NCI-H524 (cell line): ENCODE results near the gene AGR2.

Experiments
- DNase-seq, 2 experiments: peaks; one replicate each; lab custom pipeline; 2025; lab: John Stamatoyannopoulos, UW

The AGR2 gene

DNA sequence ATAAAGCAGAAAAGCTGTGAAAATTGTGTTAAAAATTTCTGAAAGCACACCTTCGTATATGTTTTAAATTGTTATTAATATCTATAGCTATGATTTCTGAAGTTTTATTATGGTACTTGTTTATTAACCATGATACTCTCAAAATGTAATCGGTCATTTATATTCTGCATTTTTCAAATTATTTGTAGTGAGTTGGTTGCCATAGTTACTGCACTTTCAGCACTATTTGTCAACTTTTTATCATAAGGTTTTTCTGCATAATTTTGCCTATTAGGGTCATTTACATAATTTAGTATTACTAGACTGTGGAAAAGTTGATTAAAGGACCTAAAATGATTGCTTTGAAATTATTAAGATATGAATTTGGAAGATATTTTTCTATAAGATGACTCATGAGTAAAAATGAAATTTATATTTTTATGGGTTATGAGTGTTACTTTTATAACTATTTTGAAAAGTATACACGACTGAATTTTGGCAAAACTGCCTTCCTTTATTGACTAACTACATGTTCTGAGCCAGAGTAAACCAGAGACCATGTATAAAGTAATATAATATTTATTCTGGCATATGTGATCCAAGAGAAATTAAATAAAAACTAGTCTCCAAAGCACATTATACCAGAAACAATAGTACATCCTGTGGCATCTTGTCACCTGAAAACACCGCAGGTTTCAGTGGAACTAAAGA is 7.9 kb upstream of the AGR2 start:
- DNase-seq: no peak

DNA sequence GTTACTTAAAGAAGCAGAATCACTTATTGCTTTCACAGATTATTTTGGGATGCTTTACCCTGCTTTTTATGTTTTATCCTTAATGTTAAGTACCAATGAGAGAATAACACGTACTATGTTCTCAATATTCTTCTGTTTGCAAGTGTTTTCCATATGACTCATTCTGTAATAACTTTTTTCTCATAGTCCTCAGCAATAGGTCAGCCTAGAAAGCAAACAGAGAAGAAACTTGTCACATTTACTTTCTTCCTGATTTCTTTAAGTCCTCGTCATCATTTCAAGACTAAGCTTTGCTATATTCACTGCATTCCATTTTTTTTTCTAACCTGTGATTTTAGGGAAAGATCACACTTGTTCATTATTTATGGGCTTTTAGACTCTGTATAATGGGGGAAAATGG is 6.8 kb upstream of the AGR2 start:
- DNase-seq: no peak

DNA sequence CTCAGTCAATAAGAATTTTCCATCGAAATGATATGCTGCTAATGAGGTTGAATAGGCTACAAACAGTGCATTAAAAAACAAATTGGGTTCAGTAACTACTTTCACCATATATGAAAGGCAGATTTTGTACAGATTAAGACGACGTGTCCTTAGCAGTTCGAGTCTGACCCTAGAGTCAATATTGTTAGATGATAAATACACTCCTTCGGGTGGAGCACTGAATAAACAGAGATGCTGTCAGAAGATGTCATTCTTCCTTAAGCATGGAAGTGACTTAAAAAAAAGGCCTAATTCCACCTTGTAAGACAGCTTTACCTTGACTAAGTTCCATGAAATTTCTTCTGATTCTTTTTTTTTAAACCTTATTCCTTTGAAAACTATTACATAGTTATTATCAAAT is 5.8 kb upstream of the AGR2 start:
- no peak for DNase-seq

DNA sequence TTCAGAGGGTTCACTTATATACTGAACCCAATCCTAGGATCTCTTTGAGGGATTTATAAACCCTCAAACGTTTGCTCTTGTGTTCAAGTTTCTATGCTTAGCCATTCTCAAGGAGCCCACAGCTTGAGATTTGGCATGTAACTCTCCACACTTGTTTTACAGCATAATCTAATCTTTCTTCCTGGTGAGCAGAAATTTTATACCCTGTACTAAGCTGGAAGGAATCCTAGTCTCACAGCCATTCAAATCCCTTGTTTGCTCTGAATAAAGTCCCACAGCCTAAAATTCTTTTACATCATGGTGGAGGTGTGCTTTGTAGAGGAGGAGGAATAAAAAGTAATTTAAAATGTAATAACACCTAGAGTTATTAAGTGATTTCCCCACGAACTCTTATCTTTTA is 5.3 kb upstream of the AGR2 start:
- DNase-seq: no peak

DNA sequence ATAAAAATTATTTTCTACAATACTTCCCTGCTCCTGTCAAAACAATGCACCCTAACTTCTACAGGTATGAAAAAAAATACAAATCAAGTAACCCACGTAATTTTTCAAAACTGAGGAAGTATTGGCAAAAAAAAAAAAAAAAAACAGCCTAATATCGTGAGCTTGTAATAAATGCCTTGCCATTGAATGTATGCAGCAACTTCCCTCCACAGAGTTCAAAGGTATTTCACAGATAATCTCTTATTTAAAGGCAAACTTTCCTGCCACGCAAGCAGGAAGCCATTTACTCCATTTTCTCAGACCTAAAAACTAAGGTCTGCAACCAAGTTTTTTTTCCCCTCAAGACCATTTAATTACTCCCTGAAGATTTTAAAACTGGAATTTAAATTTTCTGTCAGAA is 642 bp upstream of the AGR2 start:
- no peak for DNase-seq

DNA sequence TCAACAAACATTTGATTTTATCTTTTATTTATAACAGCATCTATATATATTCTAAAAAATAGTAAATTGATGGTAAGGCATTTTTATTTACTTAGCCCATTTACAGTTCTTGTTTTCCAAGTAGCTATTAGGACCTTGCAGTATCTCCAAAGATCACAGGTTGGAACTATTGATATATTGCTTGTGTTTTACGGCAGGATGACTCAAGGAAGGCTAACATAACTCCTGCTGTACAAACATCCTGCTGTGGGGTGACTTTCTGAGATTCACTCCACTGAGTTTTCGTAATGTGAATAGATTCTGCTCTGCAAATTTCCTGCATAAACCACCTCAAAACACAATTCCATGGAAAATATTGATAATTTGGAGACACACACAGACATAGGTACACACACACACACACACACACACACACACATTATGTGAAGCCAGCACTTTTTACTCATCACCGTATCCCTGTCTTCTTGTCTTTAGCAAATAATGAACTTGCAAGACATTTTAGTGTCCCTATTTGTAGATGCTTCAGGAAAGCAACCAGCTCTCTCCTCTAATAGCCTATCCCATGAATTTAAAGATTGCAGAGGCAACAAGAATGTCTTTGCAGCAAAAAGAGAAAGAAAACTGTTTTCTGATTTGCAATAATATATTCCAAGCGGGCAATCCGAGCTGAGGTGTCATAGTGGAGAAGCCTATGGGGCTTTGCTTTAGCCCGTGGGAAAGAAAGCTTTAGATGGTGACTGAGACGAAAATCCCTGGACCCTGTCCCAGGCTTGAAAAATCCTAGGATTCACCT is 722 bp downstream of the AGR2 start:
- DNase-seq: no peak

DNA sequence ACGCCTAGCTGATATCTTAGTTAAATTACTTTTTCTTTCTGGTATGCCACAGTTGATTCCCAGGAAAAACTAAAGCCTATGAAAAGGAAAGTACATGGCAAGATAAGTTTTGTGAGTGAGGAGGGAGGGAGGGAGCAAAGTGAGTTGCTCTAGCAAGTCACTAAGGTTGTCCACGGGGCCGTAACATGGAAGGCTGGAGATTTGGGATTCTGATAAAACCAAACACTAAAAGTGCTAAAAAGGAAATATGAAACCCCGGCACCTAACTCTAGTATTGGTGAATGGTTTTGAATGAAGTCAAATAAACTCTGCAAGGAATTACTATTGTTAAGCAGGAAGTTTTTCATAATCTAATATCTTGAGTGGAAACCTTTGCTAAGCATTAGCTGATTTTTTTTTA is 1.7 kb downstream of the AGR2 start:
- no peak for DNase-seq

DNA sequence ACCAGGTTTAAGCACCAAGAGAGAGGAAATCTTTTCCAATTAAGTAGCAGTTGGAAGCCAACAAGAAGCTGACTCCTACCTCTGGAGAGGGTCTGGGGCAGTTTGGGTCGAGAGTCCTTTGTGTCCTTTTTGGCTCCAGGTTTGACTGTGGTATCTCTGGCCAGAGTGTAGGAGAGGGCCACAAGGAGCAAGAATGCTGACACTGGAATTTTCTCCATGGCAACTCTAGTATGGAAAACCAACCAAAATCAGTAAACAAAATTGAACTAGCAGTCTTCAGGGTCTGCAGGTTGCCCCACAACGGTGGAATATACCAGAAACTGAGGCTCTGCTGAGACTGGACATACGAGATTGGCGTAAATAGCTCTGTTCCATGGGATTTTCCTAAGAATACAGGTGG is 3.2 kb downstream of the AGR2 start:
- no peak for DNase-seq

DNA sequence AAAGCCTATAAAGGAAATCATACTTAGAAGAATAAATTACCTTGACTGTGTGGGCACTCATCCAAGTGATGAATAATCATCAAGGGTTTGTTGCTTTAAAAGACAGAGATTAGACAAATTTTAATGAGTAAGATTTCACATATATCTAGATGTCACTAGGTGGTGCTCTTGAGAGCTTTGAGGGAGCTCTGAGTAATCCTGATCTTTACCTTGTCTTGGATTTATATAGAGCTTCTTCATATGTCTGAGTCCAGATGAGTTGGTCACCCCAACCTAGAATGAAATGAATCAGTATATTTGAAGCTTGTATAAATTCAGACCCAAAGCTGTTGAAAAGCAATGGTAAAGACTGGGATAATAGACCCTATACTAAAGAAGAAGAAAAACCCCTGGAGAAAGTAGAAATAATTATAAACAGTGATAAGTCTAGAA is 3.7 kb downstream of the AGR2 start:
- DNase-seq: peak in 1 of 2 experiments; percentile 55

DNA sequence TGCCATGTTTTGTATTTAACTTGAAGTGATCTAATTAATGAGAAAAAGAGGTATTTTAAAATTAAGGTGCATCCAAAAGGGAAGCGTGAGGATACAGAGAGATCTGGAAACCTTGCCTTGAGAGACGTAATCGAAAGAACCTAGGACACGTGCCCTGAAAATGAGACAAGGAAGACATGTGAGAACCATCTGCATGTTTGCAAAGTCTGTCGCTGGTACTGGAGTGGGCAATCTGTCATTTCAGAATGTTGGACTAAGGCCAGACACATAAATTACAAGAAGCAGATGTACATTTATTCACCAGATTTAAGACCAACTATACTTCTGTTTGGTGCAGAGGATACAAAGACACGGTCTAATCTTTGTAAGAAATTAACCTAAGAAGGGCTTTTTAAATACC is 9.2 kb downstream of the AGR2 start:
- peak; percentile 83 to 96 for DNase-seq

DNA sequence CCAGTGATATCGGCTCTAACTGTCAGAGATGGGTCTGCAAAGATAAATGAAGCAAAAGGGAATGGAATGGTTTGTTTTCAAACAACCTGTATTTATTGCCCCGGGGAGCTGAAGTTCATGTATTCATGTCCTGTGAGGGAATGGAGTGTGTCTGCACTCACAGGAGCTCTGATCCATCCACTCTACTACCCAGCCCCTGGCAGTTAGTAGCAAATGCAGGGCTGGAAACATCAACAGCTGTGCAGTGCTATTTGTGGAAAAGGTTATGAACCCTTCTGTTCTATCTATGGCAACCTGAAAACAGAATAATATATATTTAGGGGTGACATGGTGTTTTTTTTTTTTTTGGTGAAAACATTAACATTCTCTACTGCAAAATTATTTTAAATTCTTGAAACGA is 9.8 kb downstream of the AGR2 start:
- DNase-seq: peak in 1 of 2 experiments; percentile 50

DNA sequence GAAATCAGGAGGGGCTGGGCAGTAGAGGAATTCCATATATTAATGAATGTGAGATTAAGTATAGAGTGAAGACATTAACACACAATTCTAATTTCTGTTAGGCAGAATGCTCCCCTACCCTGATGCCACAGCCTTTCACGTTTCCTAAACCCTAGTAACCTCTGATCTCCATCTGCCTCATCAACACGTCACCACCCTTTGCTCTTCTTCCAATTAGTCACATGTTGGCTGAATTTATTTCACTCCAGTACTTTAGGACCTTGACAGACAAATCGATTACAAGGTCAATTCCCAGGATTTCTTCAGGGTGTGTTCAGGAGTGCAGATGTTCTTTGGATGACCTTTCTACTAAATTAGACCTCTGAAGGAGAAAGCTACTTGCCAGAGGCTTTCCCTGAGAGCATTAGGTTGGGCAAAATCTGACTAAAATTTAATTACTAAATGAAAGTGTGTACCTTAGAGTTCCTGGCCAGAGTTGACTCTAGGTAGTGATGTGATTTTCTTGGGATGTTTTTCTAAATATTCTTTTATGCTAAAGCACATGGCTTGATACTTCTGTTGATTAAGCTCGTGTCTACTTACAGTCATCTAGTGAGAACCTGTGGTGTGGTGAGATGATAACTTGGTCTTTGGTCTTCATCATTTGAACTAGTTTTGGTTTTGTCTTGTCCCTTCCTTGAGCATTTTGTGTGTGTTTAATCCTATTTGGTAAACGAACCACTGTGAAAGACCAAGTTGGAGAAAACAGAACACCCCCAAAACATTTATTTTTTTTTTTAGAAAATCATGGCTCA is 12.7 kb downstream of the AGR2 start:
- no peak for DNase-seq

DNA sequence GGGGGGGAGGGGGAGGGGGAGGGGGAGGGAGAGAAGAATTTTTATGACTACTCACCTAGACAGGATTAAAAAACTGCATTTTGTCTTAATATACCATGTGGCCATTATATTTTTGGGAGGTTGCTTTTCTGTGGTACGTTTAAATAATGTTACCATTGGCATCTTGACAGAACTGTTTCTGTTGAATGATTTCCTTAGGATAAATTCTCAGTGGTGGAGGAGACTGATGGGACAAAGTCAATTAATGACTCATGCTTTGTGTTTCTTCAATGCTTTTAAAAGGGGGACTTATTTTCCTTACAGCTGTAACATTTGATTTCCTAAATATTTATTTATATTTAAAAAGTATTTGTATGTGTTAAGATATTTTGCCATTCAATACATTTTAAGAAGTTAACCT is 13.7 kb downstream of the AGR2 start:
- no peak for DNase-seq

DNA sequence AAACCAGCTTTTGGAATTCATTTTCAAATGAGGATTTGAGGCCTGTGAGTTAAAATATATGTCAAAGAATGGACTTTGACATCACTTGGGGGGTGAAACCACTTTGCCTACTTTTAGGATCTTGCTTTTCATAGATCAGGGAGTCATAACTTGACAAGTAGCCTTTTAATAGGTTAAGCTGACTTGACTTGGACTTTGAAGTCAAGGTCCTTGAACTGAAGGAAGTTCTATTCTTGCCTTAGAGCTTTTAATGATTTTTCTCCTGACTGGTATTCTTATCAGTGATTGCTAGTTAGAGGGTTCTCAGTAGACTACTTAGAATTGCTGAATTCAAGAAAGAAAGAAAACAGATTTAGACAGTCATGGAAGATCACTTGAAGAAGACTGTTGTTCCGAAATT is 17.7 kb downstream of the AGR2 start:
- no peak for DNase-seq

DNA sequence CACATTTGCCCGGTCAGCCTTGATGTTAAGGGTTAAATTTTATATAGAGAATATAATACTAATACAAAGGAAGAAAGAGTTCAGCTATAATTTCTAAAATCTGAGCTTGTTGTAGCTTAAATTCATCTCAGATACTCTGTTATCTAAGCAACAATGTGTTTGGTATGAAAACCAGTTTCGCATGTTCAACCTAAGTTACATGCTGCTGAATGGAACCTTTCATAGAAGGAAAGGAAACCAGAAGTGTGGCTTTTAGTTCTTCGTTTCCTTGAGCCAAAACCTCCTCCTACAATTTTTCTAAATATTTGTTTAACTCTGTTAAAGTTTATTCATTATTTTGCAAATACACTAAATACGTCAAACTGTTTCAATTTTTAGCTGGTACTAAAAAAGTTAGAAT is 18.5 kb downstream of the AGR2 start:
- no peak for DNase-seq

DNA sequence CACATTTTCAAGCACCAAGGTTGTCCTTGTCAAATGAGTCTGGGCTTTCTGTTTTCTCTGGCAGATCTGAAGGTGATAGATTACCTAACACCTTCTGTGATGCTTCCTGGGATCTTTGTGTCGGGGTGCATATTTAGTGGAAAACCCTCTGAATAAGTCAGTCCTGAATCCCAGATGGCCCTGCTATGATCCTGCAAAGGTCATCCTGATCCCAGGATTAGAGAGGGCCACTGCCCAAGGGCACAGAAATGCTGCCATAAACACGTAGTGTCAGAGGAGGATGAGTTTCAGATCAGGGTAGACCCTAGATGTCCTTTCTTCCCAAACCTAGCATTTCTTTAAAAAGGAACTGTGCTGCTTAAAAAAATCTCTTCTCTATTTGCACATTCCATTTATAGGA is 19.0 kb downstream of the AGR2 start:
- peak in 1 of 2 experiments; percentile 26 for DNase-seq

DNA sequence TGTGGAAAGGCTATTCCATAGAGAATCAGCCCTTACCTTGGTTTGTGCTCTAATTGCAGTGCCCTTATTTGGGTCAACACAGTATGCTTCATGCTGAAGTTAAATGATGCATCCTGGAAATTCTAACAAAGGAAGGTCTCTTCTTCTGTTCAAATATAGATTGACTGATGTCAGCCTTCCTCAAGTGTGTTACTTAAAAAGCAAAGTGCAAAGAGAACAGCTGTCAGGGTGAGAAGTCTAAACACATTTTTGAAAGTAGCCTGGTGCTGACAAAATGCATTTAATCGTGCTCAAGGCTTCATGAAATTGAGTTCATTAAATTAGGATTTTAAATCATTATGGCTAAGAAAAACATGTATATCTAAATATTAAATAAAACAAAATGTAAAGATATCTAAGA is 19.5 kb downstream of the AGR2 start:
- DNase-seq: peak in 1 of 2 experiments; percentile 59

DNA sequence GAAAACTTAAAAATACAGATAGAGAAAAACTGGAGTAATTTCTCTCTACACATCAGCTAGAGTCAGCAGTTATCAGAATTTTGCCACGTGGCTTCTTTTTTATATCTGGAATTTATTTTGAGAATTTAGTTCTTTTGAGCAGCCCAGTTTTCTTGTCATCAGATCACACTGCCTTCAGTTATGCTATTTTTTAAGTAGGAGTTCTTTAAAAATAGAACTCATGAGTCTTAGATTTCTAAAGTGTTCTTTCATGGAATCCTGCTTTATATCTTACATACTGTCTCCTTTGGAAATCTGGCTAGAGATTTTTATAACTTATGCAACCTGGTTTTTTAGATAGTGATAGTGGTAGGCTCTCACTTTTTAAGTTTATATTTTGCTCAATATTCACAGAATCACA is 24.2 kb downstream of the AGR2 start:
- DNase-seq: no peak

DNA sequence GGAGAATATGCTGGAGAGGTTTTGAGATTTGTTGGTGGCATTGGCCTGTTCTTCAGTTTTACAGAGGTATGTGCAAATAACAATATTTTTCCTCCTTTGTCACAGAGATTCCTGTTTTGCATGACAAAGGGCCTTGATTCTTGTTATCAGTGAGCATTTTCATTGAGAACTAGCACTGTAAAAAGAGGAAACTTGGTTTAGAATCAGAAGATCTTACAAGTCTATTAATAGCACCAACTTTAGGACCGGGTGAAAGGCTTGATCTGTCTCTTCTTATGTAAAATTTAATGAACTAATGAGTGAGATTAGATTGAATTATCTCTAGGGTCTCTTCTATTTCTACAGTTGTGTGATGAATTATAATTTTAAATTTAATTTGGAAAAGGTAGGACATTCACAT is 25.7 kb downstream of the AGR2 start:
- no peak for DNase-seq

DNA sequence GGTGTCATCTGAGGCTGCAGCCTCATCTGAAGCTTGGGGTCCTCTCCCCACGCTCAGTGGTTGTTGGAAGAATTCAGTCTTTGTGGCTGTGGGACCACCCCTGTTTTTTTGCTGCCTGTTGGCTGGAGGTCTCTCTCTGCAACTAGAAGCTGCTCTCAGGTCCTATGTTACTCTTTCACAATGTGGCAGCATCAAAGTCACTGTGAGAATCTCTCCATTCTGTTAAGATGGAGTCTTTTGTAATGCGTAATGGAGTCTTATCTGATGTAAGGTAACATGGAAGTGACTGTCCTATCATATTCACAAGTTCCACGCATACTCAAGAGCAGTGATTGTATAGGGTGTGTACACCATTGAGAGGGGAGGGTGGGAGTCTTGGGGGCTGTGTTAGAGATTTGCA is 26.3 kb downstream of the AGR2 start:
- no peak for DNase-seq

DNA sequence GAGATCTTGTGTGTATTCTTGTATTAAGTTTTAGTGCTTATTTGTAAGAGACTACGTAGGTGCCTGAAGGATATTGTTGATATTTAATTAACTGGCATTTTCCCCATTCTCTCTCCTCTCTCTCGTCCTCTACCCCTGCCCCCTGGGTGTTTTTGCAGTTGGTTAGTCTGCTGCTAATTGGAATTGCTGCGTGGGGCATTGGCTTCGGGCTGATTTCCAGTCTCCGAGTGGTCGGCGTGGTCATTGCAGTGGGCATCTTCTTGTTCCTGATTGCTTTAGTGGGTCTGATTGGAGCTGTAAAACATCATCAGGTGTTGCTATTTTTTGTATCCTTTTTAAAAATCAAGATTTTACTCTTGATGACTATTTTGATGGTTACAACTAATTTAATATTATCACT is 28.7 kb downstream of the AGR2 start:
- no peak for DNase-seq

DNA sequence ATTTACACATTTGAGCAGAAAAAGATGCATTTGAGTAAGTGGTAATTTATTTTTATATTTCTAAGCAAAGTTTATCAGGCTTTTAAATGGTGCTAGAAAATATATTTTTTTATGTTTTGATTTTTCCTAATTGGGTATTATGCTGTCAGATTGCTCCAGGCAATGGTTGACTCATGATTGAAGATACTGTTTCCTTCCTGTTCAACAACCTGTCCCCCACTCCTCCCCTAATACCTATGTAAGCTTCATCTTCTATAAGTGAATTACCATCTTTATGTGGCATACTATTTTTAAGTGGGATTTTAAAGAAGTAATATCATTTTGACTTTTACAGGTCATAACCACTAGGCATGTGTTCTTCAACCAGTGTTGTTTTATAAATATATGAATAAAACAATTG is 29.8 kb downstream of the AGR2 start:
- no peak for DNase-seq

DNA sequence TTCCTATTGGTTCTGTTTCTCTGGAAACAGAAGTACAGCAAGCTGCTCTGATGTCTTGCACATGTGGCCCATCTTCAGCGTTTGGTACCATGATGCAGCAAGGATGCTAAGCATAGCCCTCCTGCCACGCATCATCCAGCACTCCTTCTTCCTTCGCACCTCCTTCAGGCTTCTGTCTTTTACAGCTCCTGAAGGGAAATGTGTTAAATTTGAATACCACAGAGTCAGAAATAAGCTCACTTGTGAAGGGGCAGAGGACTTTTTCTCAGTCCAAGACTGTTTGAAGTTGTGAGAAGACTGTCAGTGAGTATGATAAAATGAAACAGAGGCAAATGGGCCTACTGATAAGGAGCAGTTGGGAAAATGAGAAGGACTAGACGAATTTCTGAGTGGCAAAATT is 30.5 kb downstream of the AGR2 start:
- no peak for DNase-seq
